BLaER1 treated with 17β-estradiol and CSF1 and Interleukin-3, amounts not matched to agents 10 nM and 100 nM (cell line): ENCODE results near the gene TUBB4A.
A peak's percentile ranks its signal among the peaks of the same experiment; 100 is the strongest.

Experiments
- H3K27ac ChIP-seq, 11 experiments: shearing (Covaris generic); formaldehyde crosslinking; 2 replicates each; pipeline ENCODE4 v1.8.1; 2022
- H3K27me3 ChIP-seq, 11 experiments: shearing (Covaris generic); formaldehyde crosslinking; 2 replicates each; pipeline ENCODE4 v1.8.1; 2022
- H3K36me3 ChIP-seq, 11 experiments: shearing (Covaris generic); formaldehyde crosslinking; 2 replicates each; pipeline ENCODE4 v1.8.1; 2022
- H3K4me1 ChIP-seq, 10 experiments: shearing (Covaris generic); formaldehyde crosslinking; 2 replicates each; pipeline ENCODE4 v1.8.1; 2022
- H3K4me2 ChIP-seq, 11 experiments: shearing (Covaris generic); formaldehyde crosslinking; 2 replicates each; pipeline ENCODE4 v1.8.1; 2022
- H3K4me3 ChIP-seq, 10 experiments: shearing (Covaris generic); formaldehyde crosslinking; 2 replicates each; pipeline ENCODE4 v1.8.1; 2022
- H3K9ac ChIP-seq, 11 experiments: shearing (Covaris generic); formaldehyde crosslinking; 2 replicates each; pipeline ENCODE4 v1.8.1; 2022
- H3K9me3 ChIP-seq, 11 experiments: shearing (Covaris generic); formaldehyde crosslinking; replicated peaks in 1 of 11; 2 replicates each; pipeline ENCODE4 v1.8.1; 2022
- H4K20me1 ChIP-seq, 11 experiments: shearing (Covaris generic); formaldehyde crosslinking; 2 replicates each; pipeline ENCODE4 v1.8.1; 2022
- Cebpa-rat ChIP-seq, 11 experiments: shearing (Covaris generic); IDR thresholded peaks; 2 replicates each; pipeline ENCODE4 v1.8.1; 2022

Gene TUBB4A

GRCh38 chr19:6529937-6530385 is 27.9 kb upstream of the TUBB4A start:
- Histone ChIP-seq H3K36me3 (peaks cover 5 to 7% (median 6%) of the 10 kb centered on the region in 11 experiments), H3K4me2 (peak overlapping the region; percentile 81 to 99 (median 97)), H4K20me1 (peaks cover 5 to 33% (median 17%) of the 10 kb centered on the region in 11 experiments; a peak in 16 of 22 replicates), H3K27me3 (no peaks in the 10 kb centered on the region), H3K9me3 (no peaks in the 10 kb centered on the region), H3K27ac (peak overlapping the region; percentile 78 to 97 (median 90); a peak in 21 of 22 replicates), H3K4me1 (peaks cover 43 to 70% (median 58%) of the 10 kb centered on the region in 10 experiments), H3K4me3 (peak overlapping the region; percentile 83 to 100 (median 96)), H3K9ac (peak overlapping the region; percentile 90 to 99 (median 95))
- TF ChIP-seq Cebpa-rat (IDR thresholded peaks at IDR 0.05): no peak

- H3K9me3 ChIP-seq: no peaks in the 10 kb centered on the region
- peak overlapping the region; percentile 41 to 99 (median 95); a peak in 18 of 22 replicates for H3K9ac ChIP-seq
- peaks cover 0 to under 1% (median under 1%) of the 10 kb centered on the region in 11 experiments; a peak in 8 of 22 replicates for H3K36me3 ChIP-seq
- H3K4me1 ChIP-seq: peaks cover 37 to 64% (median 57%) of the 10 kb centered on the region in 10 experiments
- peak overlapping the region in 7 of 10 experiments; percentile 33 to 100 (median 97); a peak in 11 of 20 replicates for H3K4me3 ChIP-seq
- peak overlapping the region; percentile 78 to 97 (median 90); a peak in 20 of 22 replicates for H3K27ac ChIP-seq
- H3K4me2 ChIP-seq: peak overlapping the region; percentile 81 to 99 (median 97)
- no peaks in the 10 kb centered on the region for H3K27me3 ChIP-seq
- H4K20me1 ChIP-seq: peaks cover 5 to 27% (median 13%) of the 10 kb centered on the region in 11 experiments; a peak in 14 of 22 replicates
- TF ChIP-seq Cebpa-rat (IDR thresholded peaks at IDR 0.05): no peak
These were observed 27.2 kb upstream of the TUBB4A start for GRCh38 chr19:6529351-6529750.

GRCh38 chr19:6528544-6529121 is 26.5 kb upstream of the TUBB4A start:
- H4K20me1 ChIP-seq: peaks cover 5 to 21% (median 13%) of the 10 kb centered on the region in 11 experiments; a peak in 14 of 22 replicates
- TF ChIP-seq Cebpa-rat (IDR thresholded peaks at IDR 0.05): peak in 1 of 11 experiments; percentile 24; a peak in 1 of 22 replicates
- peaks cover 37 to 59% (median 56%) of the 10 kb centered on the region in 10 experiments for H3K4me1 ChIP-seq
- H3K27ac ChIP-seq: peak overlapping the region; percentile 10 to 97 (median 90); a peak in 21 of 22 replicates
- peak overlapping the region; percentile 81 to 99 (median 97) for H3K4me2 ChIP-seq
- H3K4me3 ChIP-seq: peak overlapping the region in 7 of 10 experiments; percentile 3 to 98 (median 90); a peak in 9 of 20 replicates
- no peaks in the 10 kb centered on the region for H3K27me3 ChIP-seq
- peak overlapping the region in 10 of 11 experiments; percentile 12 to 99 (median 94); a peak in 17 of 22 replicates for H3K9ac ChIP-seq
- H3K36me3 ChIP-seq: no peaks in the 10 kb centered on the region
- no peaks in the 10 kb centered on the region for H3K9me3 ChIP-seq

GRCh38 chr19:6527893-6528543 is 25.9 kb upstream of the TUBB4A start:
- Histone ChIP-seq H3K4me2 (peak overlapping the region; percentile 81 to 99 (median 97)), H3K9me3 (no peaks in the 10 kb centered on the region), H3K27me3 (no peaks in the 10 kb centered on the region), H3K36me3 (no peaks in the 10 kb centered on the region), H3K4me1 (peaks cover 39 to 61% (median 56%) of the 10 kb centered on the region in 10 experiments), H3K27ac (peak overlapping the region; percentile 10 to 97 (median 90); a peak in 21 of 22 replicates), H3K9ac (peak overlapping the region in 10 of 11 experiments; percentile 9 to 97 (median 93); a peak in 15 of 22 replicates), H3K4me3 (peak overlapping the region in 1 of 10 experiments; percentile 33; a peak in 1 of 20 replicates), H4K20me1 (peaks cover 5 to 21% (median 13%) of the 10 kb centered on the region in 11 experiments; a peak in 14 of 22 replicates)
- no peak for TF ChIP-seq Cebpa-rat (IDR thresholded peaks at IDR 0.05)

- no peaks in the 10 kb centered on the region for H3K27me3 ChIP-seq
- peak overlapping the region in 2 of 11 experiments; percentile 4 to 11; a peak in 1 of 22 replicates for H3K27ac ChIP-seq
- no peaks in the 10 kb centered on the region for H3K36me3 ChIP-seq
- no peak overlapping the region for H3K4me3 ChIP-seq
- H3K4me2 ChIP-seq: no peak overlapping the region
- no peak overlapping the region for H3K9ac ChIP-seq
- H4K20me1 ChIP-seq: no peaks in the 10 kb centered on the region
- no peak for TF ChIP-seq Cebpa-rat (IDR thresholded peaks at IDR 0.05)
- H3K4me1 ChIP-seq: peaks cover 34 to 63% (median 52%) of the 10 kb centered on the region in 10 experiments
- no peaks in the 10 kb centered on the region for H3K9me3 ChIP-seq
These were observed 22.2 kb upstream of the TUBB4A start for GRCh38 chr19:6524311-6524710.

GRCh38 chr19:6522712-6523111 is 20.6 kb upstream of the TUBB4A start:
- no peaks in the 10 kb centered on the region for H3K9me3 ChIP-seq
- no peak for TF ChIP-seq Cebpa-rat (IDR thresholded peaks at IDR 0.05)
- H4K20me1 ChIP-seq: no peaks in the 10 kb centered on the region
- H3K27me3 ChIP-seq: no peaks in the 10 kb centered on the region
- peaks cover 32 to 63% (median 52%) of the 10 kb centered on the region in 10 experiments for H3K4me1 ChIP-seq
- peak overlapping the region; percentile 18 to 76 (median 61); a peak in 17 of 22 replicates for H3K9ac ChIP-seq
- no peaks in the 10 kb centered on the region for H3K36me3 ChIP-seq
- H3K4me2 ChIP-seq: peak overlapping the region; percentile 58 to 86 (median 73)
- H3K27ac ChIP-seq: peak overlapping the region in 10 of 11 experiments; percentile 67 to 88 (median 76); a peak in 20 of 22 replicates
- peak overlapping the region in 6 of 10 experiments; percentile 16 to 62 (median 42); a peak in 6 of 20 replicates for H3K4me3 ChIP-seq

- no peaks in the 10 kb centered on the region for H3K36me3 ChIP-seq
- peak overlapping the region; percentile 18 to 76 (median 61); a peak in 20 of 22 replicates for H3K9ac ChIP-seq
- peaks cover 32 to 63% (median 52%) of the 10 kb centered on the region in 10 experiments for H3K4me1 ChIP-seq
- no peak for TF ChIP-seq Cebpa-rat (IDR thresholded peaks at IDR 0.05)
- H3K27me3 ChIP-seq: no peaks in the 10 kb centered on the region
- H3K27ac ChIP-seq: peak overlapping the region; percentile 10 to 88 (median 75); a peak in 21 of 22 replicates
- peak overlapping the region in 9 of 10 experiments; percentile 2 to 62 (median 39); a peak in 13 of 20 replicates for H3K4me3 ChIP-seq
- H3K4me2 ChIP-seq: peak overlapping the region; percentile 58 to 86 (median 73)
- no peaks in the 10 kb centered on the region for H3K9me3 ChIP-seq
- no peaks in the 10 kb centered on the region for H4K20me1 ChIP-seq
These were observed 19.9 kb upstream of the TUBB4A start for GRCh38 chr19:6521718-6522646.

GRCh38 chr19:6519289-6519688 is 17.2 kb upstream of the TUBB4A start:
- Histone ChIP-seq H3K9me3 (no peaks in the 10 kb centered on the region), H3K9ac (no peak overlapping the region), H3K4me3 (no peak overlapping the region), H3K4me2 (peak overlapping the region in 6 of 11 experiments; percentile 8 to 99 (median 93); a peak in 10 of 22 replicates), H3K27ac (no peak overlapping the region), H4K20me1 (no peaks in the 10 kb centered on the region), H3K27me3 (no peaks in the 10 kb centered on the region), H3K4me1 (peaks cover 32 to 63% (median 55%) of the 10 kb centered on the region in 10 experiments), H3K36me3 (no peaks in the 10 kb centered on the region)
- no peak for TF ChIP-seq Cebpa-rat (IDR thresholded peaks at IDR 0.05)
